GM23338 (cell line): ENCODE results near the gene IDH3A. TPM values are rescaled to one million over a fixed set of nuclear protein-coding genes. Genes with fewer than 3 reads are reported as not detected.
A peak's percentile ranks its signal among the peaks of the same experiment; 100 is the strongest.

Experiments used
- ATAC-seq: fragments of 200-7000 bp; cut with Tn5 transposase; 3 replicates; pipeline ENCODE4 v1.9.1; 2020
- DNase-seq: peaks from one replicate; pipeline ENCODE4 v3.0.0-alpha.2; 2015; ENCODE audit warnings: low spot score
- H2AFZ ChIP-seq: fragments of 200-600 bp; sonication (generic); 2 replicates; pipeline ENCODE4 v1.8.0; 2016; ENCODE audit warnings: antibody characterized with exemption, mild to moderate bottlenecking, moderate library complexity
- H3F3A ChIP-seq: fragments of 200-600 bp; sonication (generic); replicated peaks from 2 replicates; pipeline ENCODE4 v1.8.0; 2017; ENCODE audit warnings: antibody characterized with exemption, mixed run types, low read depth
- H3K27ac ChIP-seq: fragments of 200-600 bp; sonication (generic); 2 replicates; pipeline ENCODE4 v1.6.1; 2016; ENCODE audit warnings: low read depth
- H3K27me3 ChIP-seq: fragments of 200-600 bp; sonication (generic); 2 replicates; pipeline ENCODE4 v1.8.0; 2016; ENCODE audit warnings: mild to moderate bottlenecking, mixed run types, moderate library complexity; ENCODE audit not compliant: insufficient read depth
- H3K36me3 ChIP-seq: fragments of 200-600 bp; sonication (generic); 2 replicates; pipeline ENCODE4 v1.8.0; 2016; ENCODE audit warnings: mild to moderate bottlenecking; ENCODE audit not compliant: insufficient read depth
- H3K4me1 ChIP-seq: fragments of 200-600 bp; sonication (generic); 2 replicates; pipeline ENCODE4 v1.8.0; 2016; ENCODE audit warnings: mild to moderate bottlenecking, moderate library complexity; ENCODE audit not compliant: insufficient read depth
- H3K4me2 ChIP-seq: fragments of 200-600 bp; sonication (generic); 2 replicates; pipeline ENCODE4 v1.7.1; 2017; ENCODE audit warnings: mixed run types
- H3K4me3 ChIP-seq: fragments of 200-600 bp; sonication (generic); 2 replicates; pipeline ENCODE4 v1.6.1; 2016; ENCODE audit warnings: mixed run types
- H3K79me2 ChIP-seq: fragments of 200-600 bp; sonication (generic); replicated peaks from 2 replicates; pipeline ENCODE4 v1.8.0; 2017; ENCODE audit warnings: mild to moderate bottlenecking; ENCODE audit not compliant: insufficient read depth
- H3K9me2 ChIP-seq: fragments of 200-600 bp; sonication (generic); 2 replicates; pipeline ENCODE4 v1.8.0; 2017; ENCODE audit not compliant: insufficient read depth
- H4K20me1 ChIP-seq: fragments of 200-600 bp; sonication (generic); replicated peaks from 2 replicates; pipeline ENCODE4 v1.8.0; 2017; ENCODE audit warnings: mild to moderate bottlenecking; ENCODE audit not compliant: insufficient read depth
- H3K27ac Mint-ChIP-seq: 2 replicates; pipeline ENCODE4 v1.8.0; 2020; ENCODE audit warnings: inconsistent platforms, mild to moderate bottlenecking, moderate library complexity, mixed read lengths
- H3K27me3 Mint-ChIP-seq: 3 replicates; pipeline ENCODE4 v1.8.0; 2022; ENCODE audit warnings: low read depth, mild to moderate bottlenecking, moderate library complexity, mixed read lengths, inconsistent platforms; ENCODE audit not compliant: insufficient read depth, poor library complexity
- H3K36me3 Mint-ChIP-seq: 3 replicates; pipeline ENCODE4 v1.8.0; 2021; ENCODE audit warnings: low read depth, mild to moderate bottlenecking, inconsistent platforms, moderate library complexity, mixed read lengths
- H3K4me1 Mint-ChIP-seq: 3 replicates; pipeline ENCODE4 v1.8.0; 2020; ENCODE audit warnings: mild to moderate bottlenecking, inconsistent platforms, mixed read lengths
- H3K4me3 Mint-ChIP-seq: 3 replicates; pipeline ENCODE4 v1.8.0; 2021; ENCODE audit warnings: moderate library complexity, mild to moderate bottlenecking, inconsistent platforms, mixed read lengths
- H3K9me3 Mint-ChIP-seq: 3 replicates; pipeline ENCODE4 v1.8.0; 2020; ENCODE audit warnings: moderate library complexity, mild to moderate bottlenecking, inconsistent platforms, mixed read lengths
- CREB1 ChIP-seq: fragments of 250-450 bp; sonication (Bioruptor Pico); IDR thresholded peaks from 2 replicates; pipeline ENCODE4 v1.5.0; 2020; ENCODE audit warnings: low read depth, mild to moderate bottlenecking, moderate library complexity
- EZH2 ChIP-seq: fragments of 200-600 bp; sonication (generic); IDR thresholded peaks from one replicate; pipeline ENCODE4 v1.8.0; 2017; ENCODE audit warnings: antibody characterized with exemption, mild to moderate bottlenecking, low read depth; ENCODE audit not compliant: unreplicated experiment
- EZH2phosphoT487 ChIP-seq: fragments of 200-600 bp; sonication (generic); IDR thresholded peaks from one replicate; pipeline ENCODE4 v1.8.1; 2018; ENCODE audit warnings: antibody characterized with exemption; ENCODE audit not compliant: unreplicated experiment
- JUNB ChIP-seq: IDR thresholded peaks from one replicate; pipeline ENCODE4 v1.6.1; 2016; ENCODE audit warnings: antibody characterized with exemption; ENCODE audit not compliant: unreplicated experiment
- POLR2AphosphoS5 ChIP-seq: IDR thresholded peaks from 2 replicates; pipeline ENCODE4 v1.6.1; 2016; ENCODE audit warnings: antibody characterized with exemption, low read depth
- STAT1 ChIP-seq: IDR thresholded peaks from one replicate; pipeline ENCODE4 v1.6.1; 2016; ENCODE audit warnings: antibody characterized with exemption; ENCODE audit not compliant: unreplicated experiment
- ZNF114 ChIP-seq: fragments of 250-450 bp; sonication (Bioruptor Pico); IDR thresholded peaks from 2 replicates; pipeline ENCODE4 v1.5.0; 2020; ENCODE audit warnings: mild to moderate bottlenecking, moderate library complexity
- ZNF331 ChIP-seq: fragments of 250-450 bp; sonication (Bioruptor Pico); IDR thresholded peaks from 2 replicates; pipeline ENCODE4 v1.5.0; 2020; ENCODE audit warnings: low read depth, mild to moderate bottlenecking, moderate library complexity
- polyA plus RNA-seq: library from polyadenylated mRNA; unstranded; fragments of >200 nt; fragmentation: Nextera tagmentation; extraction: Ambion mirVana; gene quantifications from 2 replicates; pipeline ENCODE4 v1.2.1, GENCODE V29; 2016
- total RNA-seq: library from RNA; depleted of rRNA; stranded (reverse); fragments of >200 nt; shearing (Covaris generic); gene quantifications from 2 replicates; pipeline ENCODE4 v1.2.3, GENCODE V29; 2014
- TF ChIP-seq, protein P1 (sequence below), 2 experiments: fragments of 200-600 bp in 1 of 2; sonication (generic) in 1 of 2; conservative IDR thresholded peaks; 2 replicates each; pipeline versions ENCODE4 v1.5.1 to v1.6.1; 2016 to 2017; ENCODE audit warnings: antibody characterized with exemption in 2 of 2, low read depth in 2 of 2, mild to moderate bottlenecking in 2 of 2, moderate library complexity in 1 of 2
- TF ChIP-seq, protein P2 (sequence below): IDR thresholded peaks from one replicate; pipeline ENCODE4 v1.6.1; 2018; ENCODE audit warnings: antibody characterized with exemption; ENCODE audit not compliant: unreplicated experiment
- TF ChIP-seq, protein P3 (sequence below): IDR thresholded peaks from 2 replicates; pipeline ENCODE4 v1.6.1; 2016; ENCODE audit warnings: antibody characterized with exemption

The IDH3A gene
- total and polyA plus RNA-seq, 2 experiments from 2014 or later: 24.1 to 41.6 TPM

DNA sequence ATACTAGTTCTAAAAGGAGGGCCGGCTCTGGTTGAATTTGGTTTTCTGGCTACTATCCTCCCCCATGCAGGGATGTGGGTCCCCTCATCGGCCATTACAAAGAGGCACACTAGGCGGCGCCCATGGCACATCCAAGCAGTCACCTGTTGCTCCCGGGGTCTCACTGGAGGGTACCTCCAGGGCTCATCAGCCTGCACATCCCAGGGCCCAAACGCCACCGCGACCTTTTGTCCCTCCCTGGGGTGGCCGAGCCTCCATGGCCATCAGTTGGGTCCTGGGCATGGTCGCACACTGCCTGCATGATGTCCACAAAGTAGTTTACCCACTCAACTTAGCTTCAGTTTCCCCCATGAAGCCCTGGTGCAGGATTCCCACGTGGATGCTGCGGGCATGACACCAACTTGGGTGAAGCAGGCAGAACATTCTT is 28.3 kb downstream of the IDH3A start:
- H4K20me1 ChIP-seq: peaks cover 3% of the 10 kb centered on the region; the same call in 1 of the 2 replicates
- TF ChIP-seq ZNF331 (CRISPR knock-in tag) (no peak), EZH2 (no peak)
- TF ChIP-seq, protein P1, sequence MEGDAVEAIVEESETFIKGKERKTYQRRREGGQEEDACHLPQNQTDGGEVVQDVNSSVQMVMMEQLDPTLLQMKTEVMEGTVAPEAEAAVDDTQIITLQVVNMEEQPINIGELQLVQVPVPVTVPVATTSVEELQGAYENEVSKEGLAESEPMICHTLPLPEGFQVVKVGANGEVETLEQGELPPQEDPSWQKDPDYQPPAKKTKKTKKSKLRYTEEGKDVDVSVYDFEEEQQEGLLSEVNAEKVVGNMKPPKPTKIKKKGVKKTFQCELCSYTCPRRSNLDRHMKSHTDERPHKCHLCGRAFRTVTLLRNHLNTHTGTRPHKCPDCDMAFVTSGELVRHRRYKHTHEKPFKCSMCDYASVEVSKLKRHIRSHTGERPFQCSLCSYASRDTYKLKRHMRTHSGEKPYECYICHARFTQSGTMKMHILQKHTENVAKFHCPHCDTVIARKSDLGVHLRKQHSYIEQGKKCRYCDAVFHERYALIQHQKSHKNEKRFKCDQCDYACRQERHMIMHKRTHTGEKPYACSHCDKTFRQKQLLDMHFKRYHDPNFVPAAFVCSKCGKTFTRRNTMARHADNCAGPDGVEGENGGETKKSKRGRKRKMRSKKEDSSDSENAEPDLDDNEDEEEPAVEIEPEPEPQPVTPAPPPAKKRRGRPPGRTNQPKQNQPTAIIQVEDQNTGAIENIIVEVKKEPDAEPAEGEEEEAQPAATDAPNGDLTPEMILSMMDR (conservative IDR thresholded peaks at IDR 0.05; ENCODE audit: low read depth in 2 of 2): peak; percentile 75 to 95
- Mint-ChIP-seq H3K36me3 (peaks cover 5% of the 10 kb centered on the region), H3K4me3 (no peak overlapping the region), H3K27me3 (peaks cover 4% of the 10 kb centered on the region), H3K9me3 (no peaks in the 10 kb centered on the region), H3K27ac (no peak overlapping the region), H3K4me1 (no peaks in the 10 kb centered on the region; the same call in 2 of the 3 replicates)
- no peak overlapping the region for H3K4me3 ChIP-seq
- H3K36me3 ChIP-seq: no peaks in the 10 kb centered on the region
- no peaks in the 10 kb centered on the region for H3K27me3 ChIP-seq
- H3K27ac ChIP-seq: no peak overlapping the region
- H3K4me1 ChIP-seq: no peaks in the 10 kb centered on the region
- H3F3A ChIP-seq: no peaks in the 10 kb centered on the region
- ATAC-seq (peak; percentile 96), DNase-seq (peak; percentile 89)
- H3K9me2 ChIP-seq: no peaks in the 10 kb centered on the region
- no peak overlapping the region for H3K4me2 ChIP-seq
- H3K79me2 ChIP-seq: no peaks in the 10 kb centered on the region
- H2AFZ ChIP-seq: no peak overlapping the region

DNA sequence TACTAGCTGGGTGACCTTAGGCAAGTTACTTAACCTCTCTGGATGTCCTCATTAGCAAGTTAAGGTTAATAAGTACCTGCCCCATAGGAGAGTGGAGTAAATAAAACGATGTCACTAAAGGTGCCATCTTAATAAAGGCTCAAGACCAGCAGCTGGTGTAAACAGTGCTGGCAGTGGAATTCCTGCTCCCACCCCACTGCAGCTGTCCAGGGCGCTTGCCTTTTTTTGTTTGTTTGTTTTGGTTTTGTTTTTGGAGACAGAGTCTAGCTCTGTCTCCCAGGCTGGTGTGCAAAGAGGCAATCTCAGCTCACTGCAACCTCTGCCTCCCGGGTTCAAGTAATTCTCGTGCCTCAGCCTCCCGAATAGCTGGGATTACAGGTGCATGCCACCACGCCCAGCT is 28.9 kb downstream of the IDH3A start:
- Histone ChIP-seq H3K4me1 (no peaks in the 10 kb centered on the region), H3F3A (no peaks in the 10 kb centered on the region), H3K79me2 (no peaks in the 10 kb centered on the region), H3K9me2 (no peaks in the 10 kb centered on the region), H3K4me3 (no peak overlapping the region), H3K27me3 (no peaks in the 10 kb centered on the region), H3K36me3 (no peaks in the 10 kb centered on the region), H3K27ac (no peak overlapping the region), H2AFZ (no peak overlapping the region), H3K4me2 (no peak overlapping the region), H4K20me1 (peaks cover 3% of the 10 kb centered on the region; the same call in 1 of the 2 replicates)
- TF ChIP-seq EZH2: no peak
- TF ChIP-seq CREB1 (CRISPR knock-in tag): no peak
- TF ChIP-seq EZH2phosphoT487: no peak
- DNase-seq (no peak), ATAC-seq (no peak)
- Mint-ChIP-seq H3K4me1 (peaks cover 4% of the 10 kb centered on the region; the same call in 2 of the 3 replicates), H3K36me3 (no peaks in the 10 kb centered on the region; the same call in 2 of the 3 replicates), H3K27ac (no peak overlapping the region), H3K4me3 (no peak overlapping the region), H3K9me3 (no peaks in the 10 kb centered on the region), H3K27me3 (peaks cover 4% of the 10 kb centered on the region)

DNA sequence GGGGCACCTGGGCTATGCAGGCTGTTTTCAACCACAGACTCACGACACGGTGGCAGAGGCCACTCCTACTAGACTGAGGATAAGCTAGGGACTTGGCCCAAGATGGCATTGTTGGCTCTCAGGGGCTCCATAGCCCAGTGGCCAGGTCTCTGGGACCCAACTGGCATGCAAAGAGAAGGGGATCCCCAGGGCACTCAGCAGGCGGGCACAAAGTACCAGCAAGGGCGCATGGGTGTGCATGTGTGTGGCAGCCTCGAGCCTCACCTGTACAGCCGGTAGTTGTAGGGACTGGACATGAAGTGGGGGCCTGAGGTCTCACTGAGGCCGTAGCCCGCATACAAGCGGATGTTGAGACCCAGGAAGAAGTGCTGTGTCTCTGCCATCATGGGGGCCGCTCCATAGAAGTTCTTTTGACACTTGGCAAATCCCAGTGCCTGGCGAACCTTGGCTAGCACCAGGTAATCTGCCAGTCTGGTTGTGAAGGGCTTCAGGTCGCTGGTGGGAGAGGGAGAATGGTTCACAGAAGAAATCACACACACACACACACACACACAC is 30.2 kb downstream of the IDH3A start:
- Histone ChIP-seq H3K4me1 (no peaks in the 10 kb centered on the region), H3F3A (no peaks in the 10 kb centered on the region), H3K4me3 (no peak overlapping the region), H3K4me2 (no peak overlapping the region), H4K20me1 (peaks cover 3% of the 10 kb centered on the region; the same call in 1 of the 2 replicates), H3K9me2 (no peaks in the 10 kb centered on the region), H3K36me3 (no peaks in the 10 kb centered on the region), H3K27me3 (no peaks in the 10 kb centered on the region), H3K79me2 (no peaks in the 10 kb centered on the region), H3K27ac (no peak overlapping the region), H2AFZ (no peak overlapping the region)
- H3K4me3 Mint-ChIP-seq: no peak overlapping the region
- no peak for DNase-seq
- H3K36me3 Mint-ChIP-seq: no peaks in the 10 kb centered on the region; the same call in 2 of the 3 replicates
- no peak overlapping the region for H3K27ac Mint-ChIP-seq
- no peaks in the 10 kb centered on the region for H3K9me3 Mint-ChIP-seq
- peaks cover 4% of the 10 kb centered on the region; the same call in 2 of the 3 replicates for H3K4me1 Mint-ChIP-seq
- ATAC-seq: no peak
- peaks cover 2% of the 10 kb centered on the region for H3K27me3 Mint-ChIP-seq
- no peak for TF ChIP-seq EZH2phosphoT487
- TF ChIP-seq STAT1: no peak
- TF ChIP-seq, protein P2, sequence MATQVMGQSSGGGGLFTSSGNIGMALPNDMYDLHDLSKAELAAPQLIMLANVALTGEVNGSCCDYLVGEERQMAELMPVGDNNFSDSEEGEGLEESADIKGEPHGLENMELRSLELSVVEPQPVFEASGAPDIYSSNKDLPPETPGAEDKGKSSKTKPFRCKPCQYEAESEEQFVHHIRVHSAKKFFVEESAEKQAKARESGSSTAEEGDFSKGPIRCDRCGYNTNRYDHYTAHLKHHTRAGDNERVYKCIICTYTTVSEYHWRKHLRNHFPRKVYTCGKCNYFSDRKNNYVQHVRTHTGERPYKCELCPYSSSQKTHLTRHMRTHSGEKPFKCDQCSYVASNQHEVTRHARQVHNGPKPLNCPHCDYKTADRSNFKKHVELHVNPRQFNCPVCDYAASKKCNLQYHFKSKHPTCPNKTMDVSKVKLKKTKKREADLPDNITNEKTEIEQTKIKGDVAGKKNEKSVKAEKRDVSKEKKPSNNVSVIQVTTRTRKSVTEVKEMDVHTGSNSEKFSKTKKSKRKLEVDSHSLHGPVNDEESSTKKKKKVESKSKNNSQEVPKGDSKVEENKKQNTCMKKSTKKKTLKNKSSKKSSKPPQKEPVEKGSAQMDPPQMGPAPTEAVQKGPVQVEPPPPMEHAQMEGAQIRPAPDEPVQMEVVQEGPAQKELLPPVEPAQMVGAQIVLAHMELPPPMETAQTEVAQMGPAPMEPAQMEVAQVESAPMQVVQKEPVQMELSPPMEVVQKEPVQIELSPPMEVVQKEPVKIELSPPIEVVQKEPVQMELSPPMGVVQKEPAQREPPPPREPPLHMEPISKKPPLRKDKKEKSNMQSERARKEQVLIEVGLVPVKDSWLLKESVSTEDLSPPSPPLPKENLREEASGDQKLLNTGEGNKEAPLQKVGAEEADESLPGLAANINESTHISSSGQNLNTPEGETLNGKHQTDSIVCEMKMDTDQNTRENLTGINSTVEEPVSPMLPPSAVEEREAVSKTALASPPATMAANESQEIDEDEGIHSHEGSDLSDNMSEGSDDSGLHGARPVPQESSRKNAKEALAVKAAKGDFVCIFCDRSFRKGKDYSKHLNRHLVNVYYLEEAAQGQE: no peak
- TF ChIP-seq POLR2AphosphoS5: no peak
- TF ChIP-seq EZH2: no peak
- no peak for TF ChIP-seq ZNF114 (CRISPR knock-in tag)
- TF ChIP-seq, protein P3, sequence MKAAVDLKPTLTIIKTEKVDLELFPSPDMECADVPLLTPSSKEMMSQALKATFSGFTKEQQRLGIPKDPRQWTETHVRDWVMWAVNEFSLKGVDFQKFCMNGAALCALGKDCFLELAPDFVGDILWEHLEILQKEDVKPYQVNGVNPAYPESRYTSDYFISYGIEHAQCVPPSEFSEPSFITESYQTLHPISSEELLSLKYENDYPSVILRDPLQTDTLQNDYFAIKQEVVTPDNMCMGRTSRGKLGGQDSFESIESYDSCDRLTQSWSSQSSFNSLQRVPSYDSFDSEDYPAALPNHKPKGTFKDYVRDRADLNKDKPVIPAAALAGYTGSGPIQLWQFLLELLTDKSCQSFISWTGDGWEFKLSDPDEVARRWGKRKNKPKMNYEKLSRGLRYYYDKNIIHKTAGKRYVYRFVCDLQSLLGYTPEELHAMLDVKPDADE: no peak
- no peak for TF ChIP-seq JUNB
